Measurements from ENCODE around the gene CMTM2.
"Not testable (repeated sequence)": the region's sequence is repeated elsewhere in the genome, so short reads cannot be mapped to it uniquely, and the experiment has no call there.

Gene CMTM2

GRCh38 chr16:66605979-66606751 is 26.9 kb downstream of the CMTM2 start:
- DNase-seq (ENCODE audit: low read depth in 1 of 2, low spot score in 1 of 2), result no peak

- DNase-seq (ENCODE audit: low read depth in 1 of 2, low spot score in 1 of 2), result peak; percentile 77 to 80
These were observed 29.2 kb downstream of the CMTM2 start for GRCh38 chr16:66608241-66609138.

- no peak for DNase-seq (ENCODE audit: low read depth in 1 of 2, low spot score in 1 of 2)
These were observed 29.9 kb downstream of the CMTM2 start for GRCh38 chr16:66609139-66609510.

- no peak for DNase-seq (ENCODE audit: low read depth in 1 of 2, low spot score in 1 of 2)
These were observed 31.0 kb downstream of the CMTM2 start for GRCh38 chr16:66610111-66610820.

- DNase-seq (ENCODE audit: low read depth in 1 of 2, low spot score in 1 of 2), result not testable (repeated sequence)
These were observed 32.6 kb downstream of the CMTM2 start for GRCh38 chr16:66611911-66612310.

DNA sequence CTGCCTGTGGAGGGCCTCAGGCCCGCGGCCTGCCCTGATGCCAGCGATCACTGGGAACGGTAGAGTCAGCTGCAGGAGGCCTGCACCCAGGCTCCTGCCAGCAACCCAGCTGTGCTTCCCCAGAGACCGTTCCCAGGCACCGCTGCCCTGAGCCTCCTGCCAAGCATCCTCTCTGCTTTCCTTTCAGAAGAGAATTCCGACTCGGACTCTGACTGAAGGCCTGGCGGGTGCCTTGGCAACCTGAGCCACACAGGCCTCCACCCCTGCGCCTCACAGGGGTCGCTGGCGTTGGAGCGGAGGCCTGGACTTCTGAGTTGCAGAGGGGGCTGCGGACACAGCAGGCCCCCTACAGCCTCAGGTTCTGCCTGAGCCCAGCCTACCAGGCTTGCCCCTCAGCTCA is 33.2 kb downstream of the CMTM2 start:
- no peak for DNase-seq (ENCODE audit: low read depth in 1 of 2, low spot score in 1 of 2)

DNA sequence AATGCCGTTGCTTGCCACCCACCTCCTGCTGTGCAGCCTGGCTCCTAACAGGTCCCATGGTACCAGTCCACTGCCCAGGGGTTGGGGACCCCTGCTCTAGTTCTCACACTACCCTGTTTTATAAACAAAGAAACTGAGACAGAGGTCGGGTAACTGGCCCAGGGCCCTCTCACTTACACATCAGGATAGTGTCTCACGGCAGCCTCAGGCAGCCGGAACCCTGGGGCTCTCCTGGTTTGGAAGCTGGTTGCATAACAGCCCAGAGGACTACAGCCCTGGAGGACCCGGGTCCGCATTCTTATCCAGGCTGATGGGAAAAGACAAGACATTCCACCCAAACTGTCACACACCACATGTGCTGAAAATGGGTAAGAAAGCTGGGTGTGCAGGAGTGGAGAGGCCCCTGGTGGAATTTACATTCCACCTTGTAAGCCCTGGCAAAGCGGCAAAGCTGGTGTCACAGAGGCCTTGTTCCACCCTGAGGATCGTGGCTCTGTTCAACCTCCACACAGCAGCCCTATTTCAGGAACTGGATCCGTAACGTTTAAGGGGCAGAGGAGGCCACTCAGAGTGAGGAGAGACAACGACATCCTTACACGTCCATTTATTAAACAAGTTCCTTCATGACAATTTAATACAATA is 35.0 kb downstream of the CMTM2 start:
- no peak for DNase-seq (ENCODE audit: low read depth in 1 of 2, low spot score in 1 of 2)

- no peak for DNase-seq (ENCODE audit: low read depth in 1 of 2, low spot score in 1 of 2)
These were observed 36.9 kb downstream of the CMTM2 start for GRCh38 chr16:66616169-66616568.

GRCh38 chr16:66616592-66616991 is 37.3 kb downstream of the CMTM2 start:
- DNase-seq (ENCODE audit: low read depth in 1 of 2, low spot score in 1 of 2), result no peak

GRCh38 chr16:66617010-66617434 is 37.8 kb downstream of the CMTM2 start:
- no peak for DNase-seq (ENCODE audit: low read depth in 1 of 2, low spot score in 1 of 2)

- no peak for DNase-seq (ENCODE audit: low read depth in 1 of 2, low spot score in 1 of 2)
These were observed 38.5 kb downstream of the CMTM2 start for GRCh38 chr16:66617728-66618127.

GRCh38 chr16:66618588-66619375 is 39.5 kb downstream of the CMTM2 start:
- no peak for DNase-seq (ENCODE audit: low read depth in 1 of 2, low spot score in 1 of 2)

- DNase-seq (ENCODE audit: low read depth in 1 of 2, low spot score in 1 of 2), result no peak
These were observed 40.5 kb downstream of the CMTM2 start for GRCh38 chr16:66619534-66620428.

- DNase-seq (ENCODE audit: low read depth in 1 of 2, low spot score in 1 of 2), result no peak
These were observed 41.1 kb downstream of the CMTM2 start for GRCh38 chr16:66620429-66620795.

DNA sequence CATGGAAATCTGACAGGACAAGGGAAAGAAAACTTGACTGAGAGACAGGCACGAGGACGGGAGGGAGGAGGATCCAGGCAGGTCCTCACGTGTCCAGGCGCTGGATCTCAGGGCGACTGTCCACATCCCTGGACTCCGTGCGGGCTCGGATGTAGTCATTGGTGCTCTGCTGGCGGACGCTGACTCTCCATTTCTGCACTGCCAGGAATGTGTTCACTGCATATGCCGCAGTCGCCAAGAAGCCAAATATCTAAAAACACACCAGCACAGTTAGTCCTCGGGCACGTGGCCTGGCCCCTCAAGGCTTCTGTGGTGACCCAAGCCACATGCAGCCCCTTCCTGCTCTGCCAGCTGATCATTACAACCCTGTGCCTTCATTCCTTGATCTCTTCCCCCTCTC is 42.7 kb downstream of the CMTM2 start:
- DNase-seq (ENCODE audit: low read depth in 1 of 2, low spot score in 1 of 2), result no peak

GRCh38 chr16:66622863-66623262 is 43.6 kb downstream of the CMTM2 start:
- DNase-seq (ENCODE audit: low read depth in 1 of 2, low spot score in 1 of 2), result no peak

DNA sequence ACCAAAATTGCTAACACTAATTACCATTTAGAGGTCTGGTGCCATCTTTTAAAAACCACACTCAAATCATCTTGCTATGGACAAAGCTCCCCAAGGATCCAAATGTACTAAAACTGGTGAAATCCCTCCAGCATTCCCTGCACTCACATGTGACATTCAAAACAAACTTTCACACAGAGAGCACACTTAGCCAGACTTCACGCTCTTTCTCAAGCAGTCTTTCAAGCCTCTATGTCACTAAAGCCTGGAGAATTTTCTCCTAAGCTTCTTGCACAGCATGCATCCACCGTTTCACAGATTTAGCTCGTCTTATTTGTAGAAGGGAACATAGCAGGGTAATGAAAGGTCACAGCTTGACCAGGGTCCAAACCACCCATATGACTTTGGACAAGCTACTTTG is 44.5 kb downstream of the CMTM2 start:
- no peak for DNase-seq (ENCODE audit: low read depth in 1 of 2, low spot score in 1 of 2)

DNA sequence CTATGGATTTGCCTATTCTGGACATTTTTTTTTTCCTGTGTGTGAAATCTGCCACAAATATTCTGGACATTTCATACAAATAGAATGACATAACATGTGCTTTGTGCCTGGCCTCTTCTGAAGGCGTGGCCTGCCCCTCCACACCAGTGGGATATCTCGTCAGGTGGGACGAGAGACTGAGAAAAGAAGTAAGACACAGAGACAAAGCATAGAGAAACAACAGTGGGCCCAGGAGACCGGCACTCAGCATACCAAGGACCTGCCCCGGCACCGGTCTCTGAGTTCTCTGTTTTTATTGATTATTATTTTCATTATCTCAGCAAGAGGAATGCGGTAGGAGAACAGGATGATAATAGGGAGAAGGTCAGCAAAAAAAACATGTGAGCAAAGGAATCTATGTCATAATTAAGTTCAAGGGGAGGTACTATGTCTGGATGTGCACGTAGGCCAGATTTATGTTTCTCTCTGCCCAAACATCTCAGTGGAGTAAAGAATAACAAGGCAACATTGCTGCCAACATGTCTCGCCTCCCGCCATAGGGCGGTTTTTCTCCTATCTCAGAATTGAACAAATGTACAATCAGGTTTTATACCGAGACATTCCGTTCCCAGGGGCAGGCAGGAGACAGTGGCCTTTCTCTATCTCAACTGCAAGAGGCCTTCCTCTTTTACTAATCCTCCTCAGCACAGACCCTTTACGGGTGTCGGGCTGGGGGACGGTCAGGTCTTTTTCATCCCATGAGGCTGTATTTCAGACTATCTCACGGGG is 48.5 kb downstream of the CMTM2 start:
- not testable (repeated sequence) for DNase-seq (ENCODE audit: low read depth in 1 of 2, low spot score in 1 of 2)

DNA sequence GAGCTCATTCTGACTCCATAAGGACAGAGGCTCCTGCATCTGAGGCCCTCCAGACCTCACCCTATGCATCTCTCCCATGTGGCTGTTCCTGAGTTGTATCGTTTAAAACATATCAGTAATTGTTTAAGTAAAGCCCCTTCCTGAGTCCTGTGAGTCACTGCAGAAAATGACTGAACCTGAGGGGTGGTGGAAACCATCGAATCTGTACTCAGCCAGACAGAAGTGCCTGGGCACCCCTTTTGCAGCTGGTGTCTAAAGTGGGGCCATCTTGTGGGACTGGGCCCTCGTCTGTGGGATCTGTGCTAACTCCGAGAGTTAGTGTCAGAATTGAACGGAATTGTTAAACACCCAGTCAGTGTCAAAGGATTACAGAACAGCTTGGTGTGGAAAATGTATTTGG is 50.6 kb downstream of the CMTM2 start:
- DNase-seq (ENCODE audit: low read depth in 1 of 2, low spot score in 1 of 2), result no peak
